Left hindlimb (tissue), 1 donor: Measurements from ENCODE around the gene TAF11L13.

ENCODE experiments used
- DNase-seq: peaks from one replicate; pipeline ENCODE4 v3.0.0-alpha.2; 2018

Gene TAF11L13

GRCh38 chr5:17680737-17681136 lies 48.8 kb downstream of the TAF11L13 start:
- no peak for DNase-seq
